Stimulated activated CD4-positive, alpha-beta T cell treated with anti-CD3 and anti-CD28 coated beads, Interleukin-1b, Interleukin-23, amount 100 ng/mL, for 1 hour (primary cell): ENCODE data around the gene ANKRD11.
"Not testable (repeated sequence)": the region's sequence is repeated elsewhere in the genome, so short reads cannot be mapped to it uniquely, and the experiment has no call there.

Experiments
- DNase-seq, 2 donors: peaks; one replicate each; pipeline ENCODE4 v3.0.0-alpha.2; 2020; ENCODE audit warnings: low read depth in 2 of 2

The ANKRD11 gene

GRCh38 chr16:89315791-89316581 is 174.4 kb downstream of the ANKRD11 start:
- peak in 1 of 2 donors; percentile 52 for DNase-seq

- no peak for DNase-seq
Observed at GRCh38 chr16:89315271-89315670, 175.1 kb downstream of the ANKRD11 start.

- DNase-seq, result no peak
Observed at GRCh38 chr16:89314854-89315253, 175.5 kb downstream of the ANKRD11 start.

GRCh38 chr16:89314357-89314756 is 176.0 kb downstream of the ANKRD11 start:
- peak in 1 of 2 donors; percentile 39 for DNase-seq

- no peak for DNase-seq
Observed at GRCh38 chr16:89313583-89313982, 176.8 kb downstream of the ANKRD11 start.

GRCh38 chr16:89312598-89313299 is 177.6 kb downstream of the ANKRD11 start:
- no peak for DNase-seq

- no peak for DNase-seq
Observed at GRCh38 chr16:89312194-89312593, 178.2 kb downstream of the ANKRD11 start.

- no peak for DNase-seq
Observed at GRCh38 chr16:89311636-89312035, 178.7 kb downstream of the ANKRD11 start.

GRCh38 chr16:89309438-89310122 is 180.8 kb downstream of the ANKRD11 start:
- DNase-seq, result no peak

- DNase-seq, result no peak
Observed at GRCh38 chr16:89308391-89309333, 181.7 kb downstream of the ANKRD11 start.

GRCh38 chr16:89307421-89307805 is 182.9 kb downstream of the ANKRD11 start:
- no peak for DNase-seq

- not testable (repeated sequence) for DNase-seq
Observed at GRCh38 chr16:89306457-89307420, 183.6 kb downstream of the ANKRD11 start.

- no peak for DNase-seq
Observed at GRCh38 chr16:89304941-89305705, 185.2 kb downstream of the ANKRD11 start.

GRCh38 chr16:89304181-89304851 is 186.0 kb downstream of the ANKRD11 start:
- DNase-seq, result no peak

- no peak for DNase-seq
Observed at GRCh38 chr16:89303617-89304016, 186.7 kb downstream of the ANKRD11 start.

- no peak for DNase-seq
Observed at GRCh38 chr16:89300976-89301360, 189.4 kb downstream of the ANKRD11 start.

- no peak for DNase-seq
Observed at GRCh38 chr16:89300311-89300975, 189.9 kb downstream of the ANKRD11 start.

- DNase-seq, result not testable (repeated sequence)
Observed at GRCh38 chr16:89299357-89300111, 190.8 kb downstream of the ANKRD11 start.
